Loucy (cell line): ENCODE results near the gene ATP2A2.

Source experiments
- H2AFZ ChIP-seq: fragments of 200-600 bp; sonication (generic); 2 replicates; pipeline ENCODE4 v1.6.0; 2016; ENCODE audit warnings: antibody characterized with exemption, mild to moderate bottlenecking, low read length, moderate library complexity
- H3F3A ChIP-seq: fragments of 200-600 bp; 2 replicates; pipeline ENCODE4 v1.6.0; 2016; ENCODE audit warnings: antibody characterized with exemption, low read depth, mild to moderate bottlenecking
- H3K27me3 ChIP-seq: fragments of 200-600 bp; sonication (generic); 2 replicates; pipeline ENCODE4 v1.6.1; 2014; ENCODE audit warnings: low read length, mild to moderate bottlenecking; ENCODE audit not compliant: insufficient read depth, poor library complexity, severe bottlenecking
- H3K36me3 ChIP-seq: fragments of 200-600 bp; sonication (generic); 2 replicates; pipeline ENCODE4 v1.6.1; 2016; ENCODE audit warnings: low read length; ENCODE audit not compliant: insufficient read depth
- H3K4me1 ChIP-seq: fragments of 200-600 bp; sonication (generic); 2 replicates; pipeline ENCODE4 v1.5.1; 2014; ENCODE audit warnings: low read length, mild to moderate bottlenecking; ENCODE audit not compliant: insufficient read depth, poor library complexity, severe bottlenecking
- H3K4me2 ChIP-seq: fragments of 200-600 bp; sonication (generic); 2 replicates; pipeline ENCODE4 v1.6.0; 2014; ENCODE audit warnings: antibody characterized with exemption, low read length, low read depth, mild to moderate bottlenecking; ENCODE audit not compliant: poor library complexity, severe bottlenecking
- H3K4me3 ChIP-seq: fragments of 200-600 bp; sonication (generic); 2 replicates; pipeline ENCODE4 v1.5.1; 2014; ENCODE audit warnings: low read length, mild to moderate bottlenecking, mixed read lengths; ENCODE audit not compliant: poor library complexity, severe bottlenecking
- H3K79me2 ChIP-seq: fragments of 200-600 bp; sonication (generic); 2 replicates; pipeline ENCODE4 v1.6.1; 2014; ENCODE audit warnings: low read length; ENCODE audit not compliant: insufficient read depth
- H3K9ac ChIP-seq: fragments of 200-600 bp; sonication (generic); 2 replicates; pipeline ENCODE4 v1.6.0; 2014; ENCODE audit warnings: mild to moderate bottlenecking, low read depth, low read length, moderate library complexity; ENCODE audit not compliant: poor library complexity, severe bottlenecking
- H3K9me2 ChIP-seq: fragments of 200-600 bp; sonication (generic); replicated peaks from 2 replicates; pipeline ENCODE4 v1.6.1; 2016; ENCODE audit warnings: low read depth, low read length, mixed read lengths
- H3K9me3 ChIP-seq: fragments of 200-600 bp; sonication (generic); 2 replicates; pipeline ENCODE4 v1.6.1; 2014; ENCODE audit warnings: mild to moderate bottlenecking, antibody characterized with exemption, low read length, low read depth; ENCODE audit not compliant: insufficient read depth
- H4K20me1 ChIP-seq: fragments of 200-600 bp; sonication (generic); 2 replicates; pipeline ENCODE4 v1.6.0; 2014; ENCODE audit warnings: antibody characterized with exemption, low read length, mild to moderate bottlenecking; ENCODE audit not compliant: insufficient read depth, poor library complexity, severe bottlenecking
- EZH2phosphoT487 ChIP-seq: fragments of 200-600 bp; IDR thresholded peaks from 2 replicates; pipeline ENCODE4 v1.6.1; 2018; ENCODE audit warnings: antibody characterized with exemption, mild to moderate bottlenecking, moderate library complexity, borderline replicate concordance
- TF ChIP-seq, protein P1 (sequence below): fragments of 200-600 bp; sonication (generic); conservative IDR thresholded peaks from 2 replicates; pipeline ENCODE4 v1.5.1; 2014; ENCODE audit warnings: mild to moderate bottlenecking, antibody characterized with exemption, low read length

Gene ATP2A2

DNA sequence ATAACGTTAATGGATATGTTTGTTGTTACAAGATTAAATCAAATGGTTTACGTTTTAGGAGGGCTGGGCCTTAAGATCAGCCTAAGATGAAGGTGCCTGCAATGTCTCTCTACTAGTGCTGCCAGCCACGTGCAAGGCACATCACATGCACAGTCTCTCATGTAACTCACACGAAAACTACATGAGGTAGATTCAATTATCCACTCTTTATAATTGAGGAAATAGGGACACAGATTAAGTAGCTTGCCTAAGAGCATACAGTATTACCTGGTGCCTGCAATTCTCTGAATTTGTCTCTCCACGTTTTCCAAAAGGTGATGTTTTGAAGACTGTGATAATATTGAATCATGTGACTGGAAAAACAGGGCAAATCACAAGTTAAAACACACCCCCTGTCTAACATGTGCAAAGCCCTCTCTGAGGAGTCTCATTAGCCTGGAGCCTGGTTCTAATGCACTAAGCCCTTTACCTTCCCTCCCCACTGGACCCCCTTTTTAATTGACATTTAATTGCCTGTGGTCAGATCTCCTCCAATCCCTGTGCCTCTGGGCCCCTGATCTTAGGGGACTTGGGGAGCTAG is 14.6 kb upstream of the ATP2A2 start:
- no peak overlapping the region for H3K4me2 ChIP-seq
- H4K20me1 ChIP-seq = no peaks in the 10 kb centered on the region
- TF ChIP-seq, protein P1, sequence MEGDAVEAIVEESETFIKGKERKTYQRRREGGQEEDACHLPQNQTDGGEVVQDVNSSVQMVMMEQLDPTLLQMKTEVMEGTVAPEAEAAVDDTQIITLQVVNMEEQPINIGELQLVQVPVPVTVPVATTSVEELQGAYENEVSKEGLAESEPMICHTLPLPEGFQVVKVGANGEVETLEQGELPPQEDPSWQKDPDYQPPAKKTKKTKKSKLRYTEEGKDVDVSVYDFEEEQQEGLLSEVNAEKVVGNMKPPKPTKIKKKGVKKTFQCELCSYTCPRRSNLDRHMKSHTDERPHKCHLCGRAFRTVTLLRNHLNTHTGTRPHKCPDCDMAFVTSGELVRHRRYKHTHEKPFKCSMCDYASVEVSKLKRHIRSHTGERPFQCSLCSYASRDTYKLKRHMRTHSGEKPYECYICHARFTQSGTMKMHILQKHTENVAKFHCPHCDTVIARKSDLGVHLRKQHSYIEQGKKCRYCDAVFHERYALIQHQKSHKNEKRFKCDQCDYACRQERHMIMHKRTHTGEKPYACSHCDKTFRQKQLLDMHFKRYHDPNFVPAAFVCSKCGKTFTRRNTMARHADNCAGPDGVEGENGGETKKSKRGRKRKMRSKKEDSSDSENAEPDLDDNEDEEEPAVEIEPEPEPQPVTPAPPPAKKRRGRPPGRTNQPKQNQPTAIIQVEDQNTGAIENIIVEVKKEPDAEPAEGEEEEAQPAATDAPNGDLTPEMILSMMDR = no peak
- no peak for TF ChIP-seq EZH2phosphoT487
- H3K9ac ChIP-seq = no peak overlapping the region
- no peaks in the 10 kb centered on the region for H3K36me3 ChIP-seq
- H3K27me3 ChIP-seq = no peaks in the 10 kb centered on the region
- no peaks in the 10 kb centered on the region for H3K79me2 ChIP-seq
- no peak overlapping the region for H2AFZ ChIP-seq
- H3K9me3 ChIP-seq = no peaks in the 10 kb centered on the region
- H3K4me3 ChIP-seq = no peak overlapping the region
- no peaks in the 10 kb centered on the region for H3K4me1 ChIP-seq
- H3F3A ChIP-seq = no peaks in the 10 kb centered on the region
- no peaks in the 10 kb centered on the region for H3K9me2 ChIP-seq

DNA sequence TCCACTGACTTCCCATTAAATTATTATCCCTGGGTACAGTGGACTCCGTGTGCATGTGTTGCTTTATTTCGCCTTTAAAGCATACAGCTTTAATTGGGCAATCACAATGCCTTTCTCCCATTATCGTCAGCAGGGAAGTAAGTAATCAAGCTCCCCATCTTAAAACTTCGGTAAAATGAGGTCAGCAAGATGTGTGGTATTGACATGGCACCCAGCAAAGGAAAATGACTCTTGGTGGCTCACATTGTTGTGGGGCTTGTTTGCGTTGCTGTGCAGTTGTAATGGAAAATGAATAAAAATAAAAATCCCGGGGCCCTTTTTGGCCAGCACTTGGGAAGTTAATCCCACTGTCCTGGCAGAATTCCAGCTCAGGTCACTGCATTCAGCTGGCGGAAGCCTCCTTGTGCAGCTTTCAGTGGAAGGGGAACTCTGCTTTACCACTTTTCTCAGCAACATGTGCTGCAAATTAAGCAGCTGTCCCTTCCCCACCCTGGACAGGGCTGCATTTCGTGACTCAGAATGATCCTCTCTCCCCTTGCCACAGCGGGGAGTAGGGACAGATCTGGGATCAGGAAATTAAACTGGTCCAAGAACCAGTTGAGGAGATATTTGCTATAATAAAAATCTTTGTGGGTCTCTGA is 13.9 kb upstream of the ATP2A2 start:
- Histone ChIP-seq H3K4me3 (no peak overlapping the region), H3K9me2 (no peaks in the 10 kb centered on the region), H3K79me2 (no peaks in the 10 kb centered on the region), H3K36me3 (no peaks in the 10 kb centered on the region), H3K9me3 (no peaks in the 10 kb centered on the region), H3F3A (no peaks in the 10 kb centered on the region), H3K4me2 (no peak overlapping the region), H3K27me3 (no peaks in the 10 kb centered on the region), H2AFZ (no peak overlapping the region), H4K20me1 (no peaks in the 10 kb centered on the region), H3K9ac (no peak overlapping the region), H3K4me1 (no peaks in the 10 kb centered on the region)
- TF ChIP-seq EZH2phosphoT487 = no peak
- TF ChIP-seq, protein P1 = no peak

DNA sequence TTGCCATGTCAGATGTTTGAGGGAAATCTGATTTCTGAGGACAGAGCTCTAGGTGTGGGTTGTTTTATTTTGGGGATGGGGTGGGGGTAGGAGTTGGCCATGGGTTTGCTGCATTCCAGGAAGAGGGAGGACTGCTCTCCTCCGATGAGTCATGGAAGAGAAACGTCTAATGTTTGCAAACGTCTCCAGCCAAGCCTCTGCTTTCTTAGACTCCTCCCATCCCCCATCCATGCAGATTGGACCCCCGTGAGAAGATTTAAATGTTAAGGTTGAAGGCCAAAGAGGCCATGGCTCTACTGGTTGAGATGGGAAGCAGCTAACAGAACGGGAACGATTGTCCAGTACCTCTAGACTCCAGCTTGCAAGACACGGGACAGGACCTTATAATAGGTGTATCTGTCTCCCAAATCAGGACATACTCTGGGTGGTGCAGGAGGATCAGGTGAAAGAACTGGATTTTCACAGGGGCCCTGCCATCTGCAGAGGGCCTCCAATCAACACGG is 11.4 kb upstream of the ATP2A2 start:
- H3K4me2 ChIP-seq = no peak overlapping the region
- H4K20me1 ChIP-seq = no peaks in the 10 kb centered on the region
- no peak for TF ChIP-seq EZH2phosphoT487
- TF ChIP-seq, protein P1 = no peak
- no peaks in the 10 kb centered on the region for H3K4me1 ChIP-seq
- no peaks in the 10 kb centered on the region for H3K27me3 ChIP-seq
- no peak overlapping the region for H3K9ac ChIP-seq
- no peaks in the 10 kb centered on the region for H3K79me2 ChIP-seq
- no peaks in the 10 kb centered on the region for H3K36me3 ChIP-seq
- no peaks in the 10 kb centered on the region for H3K9me2 ChIP-seq
- no peaks in the 10 kb centered on the region for H3F3A ChIP-seq
- H3K4me3 ChIP-seq = no peak overlapping the region
- H3K9me3 ChIP-seq = no peaks in the 10 kb centered on the region
- H2AFZ ChIP-seq = no peak overlapping the region; the same call in 1 of the 2 replicates
